ENCODE results near the gene SPATA3.
A peak's percentile ranks its signal among the peaks of the same experiment; 100 is the strongest.

Gene SPATA3

GRCh38 chr2:231032575-231033140 is 36.7 kb downstream of the SPATA3 start:
- no peak for DNase-seq

DNA sequence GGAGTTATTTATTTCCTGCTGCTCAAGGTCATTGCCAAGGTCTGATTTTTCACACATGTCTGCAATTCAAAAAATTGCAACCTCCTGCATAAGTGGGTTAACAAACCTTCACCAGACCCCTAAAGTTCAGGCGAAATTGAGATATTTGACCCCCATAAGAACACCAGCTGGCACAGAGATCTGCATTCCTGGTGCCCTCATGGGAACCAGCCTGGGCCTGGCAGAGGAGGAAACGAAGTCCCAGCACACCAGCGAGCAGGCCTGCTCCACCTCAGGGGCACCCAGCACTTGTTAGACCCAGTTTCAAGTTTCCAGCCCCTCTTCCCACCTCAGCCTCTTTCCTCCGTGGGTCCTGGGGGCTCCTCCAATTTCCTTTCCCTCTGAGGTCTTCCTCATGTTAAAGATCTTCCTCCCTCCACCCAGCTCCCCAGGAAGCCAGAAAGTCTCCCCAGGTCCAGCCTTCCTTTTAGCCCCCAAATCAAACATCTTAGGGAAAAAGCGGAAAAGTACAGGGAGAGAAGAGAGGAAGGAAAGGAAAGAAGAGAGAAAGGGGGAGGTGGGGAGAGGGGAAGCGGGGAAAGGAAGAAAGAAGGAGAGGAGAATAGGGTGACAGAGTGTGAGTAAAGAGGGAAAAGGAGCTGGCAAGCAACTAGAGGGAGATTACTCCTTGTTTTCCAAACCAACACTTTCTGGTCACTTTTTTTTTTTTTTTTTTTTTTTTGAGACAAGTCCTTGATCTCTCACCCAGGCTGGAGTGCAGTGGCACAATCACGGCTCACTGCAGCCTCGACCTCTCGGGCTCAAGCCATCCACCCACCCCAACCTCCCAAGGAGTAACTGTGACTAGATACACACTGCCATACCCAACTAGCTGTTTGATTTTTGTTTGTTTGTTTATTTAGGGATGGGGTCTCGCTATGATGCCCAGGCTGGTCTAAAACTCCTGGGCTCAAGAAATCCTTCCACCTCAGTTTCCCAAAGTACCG is 37.5 kb downstream of the SPATA3 start:
- DNase-seq = no peak

GRCh38 chr2:231034291-231034882 is 38.5 kb downstream of the SPATA3 start:
- no peak for DNase-seq

GRCh38 chr2:231036131-231036530 is 40.2 kb downstream of the SPATA3 start:
- no peak for DNase-seq

DNA sequence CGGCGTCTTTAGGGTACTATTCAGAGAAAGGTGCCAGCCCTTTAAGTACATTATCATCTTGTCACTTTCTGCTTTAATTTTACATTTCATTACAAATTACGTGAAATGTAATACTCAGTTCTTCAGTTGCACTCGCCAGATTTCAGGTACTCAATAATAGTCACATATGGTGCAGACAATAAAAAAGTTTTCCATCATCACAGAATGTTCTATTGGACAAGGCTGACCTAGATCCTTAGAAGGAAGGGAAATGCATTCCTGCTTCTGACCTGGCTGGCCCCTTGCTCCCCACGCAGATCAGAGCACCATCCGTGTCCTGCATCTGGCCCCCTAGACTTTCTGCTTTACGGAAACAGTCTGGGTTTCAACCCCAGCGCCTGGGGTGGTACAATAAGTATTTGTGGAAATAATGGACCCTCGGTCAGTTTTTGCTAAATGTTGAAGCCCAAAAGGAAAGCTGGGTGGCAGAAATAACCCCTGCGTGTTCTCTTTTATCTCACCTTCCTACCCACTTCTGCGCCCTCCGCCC is 40.7 kb downstream of the SPATA3 start:
- DNase-seq = no peak

DNA sequence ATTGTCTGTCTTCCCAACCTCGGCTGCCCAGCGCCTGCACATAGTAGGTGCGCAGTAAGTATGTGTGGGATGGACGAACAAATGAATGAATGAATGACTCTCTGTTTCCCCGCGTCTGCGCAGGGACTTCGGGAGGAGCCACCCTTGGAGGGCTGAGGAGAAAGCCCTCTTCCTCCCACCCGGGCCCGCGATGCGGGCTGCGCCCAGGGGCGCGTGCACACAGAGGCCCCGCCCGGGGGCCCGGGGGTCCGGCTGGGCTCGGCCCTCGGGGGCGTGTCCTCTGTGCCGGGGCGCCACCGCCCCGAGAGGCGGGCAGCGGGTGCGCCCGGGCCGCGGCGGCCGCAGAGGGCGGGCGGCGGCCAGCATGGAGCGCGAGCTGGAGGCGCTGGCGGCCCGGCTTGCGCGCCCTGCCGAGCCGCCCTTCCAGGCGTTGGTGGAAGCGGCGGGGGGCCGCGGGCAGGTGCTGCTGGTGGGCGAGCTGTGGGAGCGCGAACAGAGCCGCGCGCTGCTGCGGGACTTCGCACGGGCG is 41.3 kb downstream of the SPATA3 start, which contains the start of gene C2orf72:
Gene C2orf72, plus strand, starts transcription at position 322 of the 529 bp plus-strand sequence. Its CDS starts 43 bp downstream, at position 365.
- DNase-seq = no peak

- peak; percentile 55 to 61 for DNase-seq
Measured at GRCh38 chr2:231037731-231038482, 42.0 kb downstream of the SPATA3 start.

DNA sequence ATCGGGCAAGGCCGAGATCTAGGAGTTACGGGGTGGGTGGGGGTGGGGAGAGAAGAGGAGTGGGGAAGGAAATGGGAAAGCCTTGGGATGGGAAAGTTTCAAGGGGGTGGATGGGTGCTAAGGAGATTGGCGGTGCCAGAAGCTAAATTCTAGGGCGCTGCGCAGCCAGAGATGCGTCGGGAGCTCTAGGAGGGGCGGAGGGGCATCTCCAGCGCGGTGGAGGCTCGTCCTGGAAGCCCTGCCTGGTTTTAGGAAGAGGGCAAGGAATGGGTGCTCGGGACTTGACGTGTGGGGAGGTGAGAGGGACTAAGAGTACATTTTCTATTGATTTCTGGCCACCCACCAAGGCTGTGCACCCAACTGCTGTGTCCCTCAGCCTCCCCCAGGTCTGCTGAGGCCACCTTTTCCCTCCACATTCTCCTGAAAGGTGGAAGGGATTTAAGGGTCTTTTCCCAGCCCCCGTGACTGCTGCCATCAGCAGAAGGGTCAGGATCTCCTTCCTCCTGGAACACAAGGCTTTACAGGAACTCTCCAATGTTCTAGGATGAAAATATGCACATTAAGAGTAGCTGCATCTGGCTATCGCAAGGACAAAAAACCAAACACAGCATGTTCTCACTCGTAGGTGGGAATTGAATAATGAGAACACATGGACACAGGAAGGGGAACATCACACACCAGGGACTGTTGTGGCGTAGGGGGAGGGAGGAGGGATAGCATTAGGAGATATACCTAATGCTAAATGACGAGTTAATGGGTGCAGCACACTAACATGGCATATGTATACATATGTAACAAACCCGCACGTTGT is 42.8 kb downstream of the SPATA3 start:
- DNase-seq = no peak

DNA sequence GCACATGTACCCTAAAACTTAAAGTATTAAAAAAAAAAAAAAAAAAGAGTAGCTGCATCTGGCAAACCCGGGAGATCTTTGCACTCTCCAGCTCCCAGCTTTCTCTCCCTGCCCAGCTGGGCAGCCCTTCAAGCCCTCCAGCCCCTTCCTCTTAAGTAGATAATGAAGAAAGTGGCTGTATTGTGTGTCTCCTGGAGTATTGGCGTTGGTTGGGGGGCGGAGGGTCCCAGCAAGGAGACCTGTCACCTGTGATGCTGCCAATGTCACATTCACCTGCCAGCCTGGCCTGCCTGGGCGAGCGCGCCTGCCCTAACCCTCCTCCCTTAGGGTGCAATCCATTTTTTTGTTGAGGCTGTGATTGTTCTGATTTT is 43.4 kb downstream of the SPATA3 start:
- no peak for DNase-seq

DNA sequence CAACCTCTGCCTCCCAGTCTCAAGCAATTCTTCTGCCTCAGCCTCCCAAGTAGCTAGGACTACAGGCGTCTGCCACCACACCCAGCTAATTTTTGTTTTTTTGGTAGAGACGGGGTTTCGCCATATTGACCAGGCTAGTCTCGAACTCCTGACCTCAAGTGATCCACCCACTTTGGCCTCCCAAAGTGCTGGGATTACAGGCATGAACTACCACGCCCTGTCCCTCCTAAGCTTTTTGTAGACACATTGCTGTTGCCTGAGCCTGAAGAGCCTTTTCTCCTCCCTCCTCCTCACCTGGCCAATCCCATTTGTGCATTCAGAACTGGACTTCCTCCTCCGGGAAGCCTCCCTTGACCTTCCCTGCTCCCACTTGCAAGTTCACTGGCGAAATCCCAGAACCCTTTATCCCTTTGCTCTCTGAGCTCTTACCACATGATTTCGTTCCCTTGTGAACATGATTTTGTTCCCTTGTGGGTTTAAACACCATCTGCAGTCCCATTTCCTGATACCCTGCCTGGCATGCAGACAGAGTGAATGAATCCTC is 44.0 kb downstream of the SPATA3 start:
- DNase-seq = no peak

DNA sequence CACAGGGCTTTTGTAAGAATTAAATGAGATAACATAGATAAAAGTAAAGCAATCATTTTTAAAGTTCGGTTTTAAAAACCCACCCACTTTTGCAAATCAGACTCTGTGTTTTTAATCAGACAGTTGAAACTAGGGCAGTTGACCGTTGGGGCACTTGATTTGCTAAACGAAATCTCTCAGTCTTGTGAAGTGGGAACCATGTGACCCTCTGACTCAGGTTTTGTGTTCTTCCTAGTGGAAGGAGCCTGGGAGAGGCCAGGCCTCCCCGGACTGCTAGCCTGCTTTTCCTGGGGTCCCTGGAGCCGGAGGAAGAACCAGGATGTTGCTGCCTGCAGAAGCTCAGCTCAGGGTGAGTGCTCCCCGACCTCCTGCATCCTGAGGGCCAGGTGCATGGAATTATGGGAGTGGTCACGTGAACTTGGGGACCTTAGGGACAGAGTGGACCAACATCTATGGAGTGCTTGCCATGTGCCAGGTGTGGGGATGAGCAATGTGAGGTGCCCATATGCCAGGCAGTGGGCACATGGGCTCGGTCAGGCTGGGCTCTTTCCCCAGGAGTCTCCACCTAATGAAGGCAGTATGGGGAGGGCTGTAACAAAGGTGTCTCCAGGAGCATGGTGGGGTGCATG is 45.3 kb downstream of the SPATA3 start:
- no peak for DNase-seq

DNA sequence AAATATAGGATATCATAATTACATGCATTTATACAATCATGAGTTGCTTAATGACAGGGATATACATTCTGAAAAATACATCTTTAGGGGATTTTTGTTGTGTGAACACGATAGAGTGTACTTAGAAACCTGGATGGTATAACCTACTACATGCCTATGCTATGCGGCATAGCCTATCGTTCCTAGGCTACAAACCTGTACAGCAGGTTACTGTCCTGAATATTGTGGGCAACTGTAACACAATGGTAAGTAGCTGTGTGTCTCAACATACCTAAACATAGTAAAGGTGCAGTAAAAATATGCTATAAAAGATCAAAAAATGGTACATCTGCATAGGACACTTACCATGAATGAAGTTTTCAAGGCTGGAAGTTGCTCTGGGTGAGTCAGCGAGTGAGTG is 47.9 kb downstream of the SPATA3 start:
- no peak for DNase-seq

DNA sequence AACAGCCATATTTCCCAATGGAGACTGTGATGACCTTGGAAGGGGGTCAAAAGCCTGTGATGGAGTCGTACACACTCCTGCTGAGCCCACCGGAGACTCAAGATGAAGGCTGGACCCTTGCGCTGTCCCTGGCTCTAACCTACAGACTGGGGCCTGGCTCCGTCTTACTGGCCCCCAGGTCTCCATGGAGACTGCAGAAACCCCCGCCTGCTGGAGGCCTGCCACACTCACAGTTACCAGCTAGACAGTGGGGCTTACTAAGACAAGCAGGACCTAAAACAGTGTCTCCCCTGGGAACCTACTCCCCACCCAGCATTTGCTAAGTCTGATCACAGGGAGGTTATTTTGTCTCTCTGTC is 51.0 kb downstream of the SPATA3 start:
- DNase-seq = no peak

DNA sequence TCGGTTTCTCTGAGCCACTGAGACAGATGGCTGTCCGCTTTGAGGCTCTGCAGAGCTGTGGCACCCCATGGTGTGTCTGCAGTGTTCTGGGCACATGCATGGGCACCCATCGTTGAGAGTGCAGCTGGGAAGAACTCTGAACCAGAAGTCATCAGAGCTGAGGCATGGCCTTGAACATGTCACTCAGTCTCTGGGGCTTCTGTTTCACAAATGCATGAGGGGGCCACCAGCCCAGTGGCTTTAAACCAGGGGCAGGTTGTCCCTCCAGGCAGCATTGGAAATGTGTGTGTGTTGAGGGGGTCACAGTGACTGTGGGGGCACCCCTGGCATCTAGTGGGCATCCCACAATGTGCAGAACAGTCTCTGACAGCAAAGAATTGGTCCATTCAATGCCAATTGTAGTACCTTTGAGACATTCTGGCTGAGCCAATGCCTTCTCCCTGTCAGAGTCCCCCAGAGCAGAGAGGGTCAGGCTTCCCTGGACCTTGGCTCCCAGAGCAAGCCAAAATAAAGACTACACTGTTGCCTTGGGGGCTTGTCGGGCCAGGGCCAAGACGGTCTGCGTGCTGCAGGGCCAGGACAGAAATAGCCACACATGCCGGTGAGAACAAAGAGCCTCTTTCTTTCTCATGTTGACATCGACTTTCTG is 51.5 kb downstream of the SPATA3 start:
- peak; percentile 83 to 85 for DNase-seq

DNA sequence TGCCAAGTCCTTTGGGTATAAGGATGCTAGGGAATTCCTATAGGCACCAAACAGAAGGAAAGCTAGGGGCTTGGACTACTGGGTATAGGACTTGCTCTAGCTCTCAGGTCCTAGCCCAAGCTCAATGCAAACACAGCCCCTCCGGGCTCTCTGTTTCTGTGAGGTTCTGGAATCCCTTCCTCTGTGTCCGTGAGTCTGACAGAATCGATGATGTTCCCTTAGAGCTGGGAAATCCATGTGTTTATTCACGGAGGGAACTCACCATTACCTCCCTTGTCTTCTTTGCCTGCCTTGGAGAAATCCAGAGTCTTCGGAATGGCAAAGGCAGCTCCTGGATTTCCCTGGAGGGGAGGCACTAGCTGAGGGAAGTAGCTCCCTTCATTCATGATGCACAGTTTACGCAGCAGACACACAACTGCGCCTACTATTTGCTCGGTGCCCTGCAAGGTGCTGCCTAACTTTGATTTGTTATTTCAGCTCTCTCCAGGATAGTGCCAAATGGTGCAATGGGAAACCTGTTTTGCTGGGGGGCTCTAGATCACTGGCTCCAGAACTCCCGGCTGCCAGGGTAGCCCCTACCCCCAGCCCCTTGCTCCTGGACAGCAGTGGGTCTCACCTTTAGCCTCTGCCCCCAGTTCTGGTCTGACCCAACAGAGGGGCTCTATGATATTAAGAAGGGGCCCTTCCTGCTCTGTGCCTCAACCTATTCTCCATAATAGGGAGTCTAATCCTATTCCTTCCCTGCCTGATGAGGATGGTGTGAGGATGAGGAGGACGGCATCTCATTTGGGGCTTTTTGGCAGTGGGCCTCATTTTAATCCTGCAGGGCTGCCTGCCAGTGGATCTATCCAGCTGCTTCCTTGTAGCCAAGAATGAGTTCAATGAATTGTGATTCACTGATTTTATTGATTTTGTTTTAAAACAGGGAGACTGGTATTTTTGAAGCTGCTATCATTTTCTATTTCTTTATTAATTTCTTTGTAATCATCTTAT is 52.3 kb downstream of the SPATA3 start:
- DNase-seq = no peak

DNA sequence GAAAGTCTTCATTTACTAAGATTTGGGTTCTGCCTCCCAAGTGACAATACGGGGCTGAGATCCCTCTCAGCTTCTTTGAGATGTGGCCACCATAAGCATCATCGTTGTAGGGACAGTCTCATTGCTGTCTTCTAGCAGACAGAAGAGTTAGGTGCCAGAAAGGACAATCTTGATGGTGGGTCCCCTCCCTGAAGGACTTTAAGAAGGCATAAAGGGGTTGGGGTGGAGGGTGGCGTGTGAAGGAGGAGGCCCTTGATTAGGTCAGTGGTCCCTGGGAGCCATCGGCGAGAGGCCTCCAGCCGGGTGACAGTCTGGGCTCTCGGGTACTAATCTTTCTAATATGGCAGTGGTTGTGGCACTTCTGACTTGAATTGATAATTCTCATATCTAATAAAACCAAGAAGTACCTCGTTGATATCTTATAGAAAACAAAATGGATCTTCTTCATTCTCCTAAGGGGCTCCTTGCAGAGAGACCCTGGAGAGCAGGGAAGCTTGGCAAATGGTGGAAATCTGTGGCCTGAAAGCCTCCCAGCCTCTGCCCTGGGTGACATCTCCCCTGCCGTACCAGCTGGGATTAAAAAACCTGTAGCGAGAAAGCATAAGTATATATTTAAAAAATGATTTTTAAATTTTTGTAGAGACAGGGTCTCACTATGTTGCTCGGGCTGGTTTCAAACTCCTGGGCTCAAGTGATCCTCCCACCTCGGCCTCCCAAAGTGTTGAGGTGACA is 53.5 kb downstream of the SPATA3 start:
- no peak for DNase-seq

DNA sequence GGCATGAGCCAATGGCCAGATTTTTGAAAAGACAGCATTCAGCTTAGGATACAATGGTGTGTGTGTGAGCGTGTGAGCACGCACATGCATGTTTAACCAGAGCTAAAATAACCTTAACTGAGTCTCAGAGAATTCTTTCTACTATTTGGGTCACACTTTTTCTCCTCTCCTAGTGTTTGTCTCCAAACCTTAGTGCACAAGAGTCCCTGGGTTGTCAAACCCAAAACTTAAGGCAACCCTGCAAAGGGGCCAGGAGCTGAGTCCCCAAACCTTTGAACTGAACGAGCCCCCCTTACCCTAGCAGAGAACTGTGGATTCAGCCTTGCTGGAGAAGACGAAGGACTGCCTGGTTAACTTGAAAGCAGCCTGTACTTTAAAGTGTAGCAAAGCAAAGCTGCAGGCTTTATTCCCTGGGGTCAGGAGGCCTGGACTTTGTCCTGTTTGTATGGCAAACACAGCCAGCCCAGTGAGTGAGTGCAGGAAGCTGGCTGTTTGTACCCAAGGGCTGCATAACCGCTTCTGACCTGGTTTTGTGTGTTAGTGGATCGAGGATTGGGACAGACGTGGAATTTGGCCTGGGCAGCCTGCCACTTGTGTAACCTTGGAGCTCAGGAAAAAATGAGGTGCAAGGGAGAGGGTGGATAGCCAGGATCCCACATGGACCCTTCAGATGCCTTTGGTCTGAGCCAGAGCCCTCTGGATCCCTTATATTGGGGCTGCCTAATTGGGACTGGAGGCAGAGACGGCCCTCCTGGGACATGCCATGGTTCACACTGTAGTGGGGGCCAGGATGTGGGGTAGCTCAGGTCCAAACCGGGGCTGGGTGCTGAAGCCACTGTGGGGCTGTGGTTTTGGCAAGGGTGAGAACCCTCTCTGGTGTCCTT is 54.3 kb downstream of the SPATA3 start:
- DNase-seq = peak in 1 of 2 donors; percentile 35

All from hippocampal formation (tissue), 2 donors.